ENCODE data around the gene C15orf62.

- TF ChIP-seq POLR2A (IDR thresholded peaks at IDR 0.05): no peak
- no peak for TF ChIP-seq CTCF (IDR thresholded peaks at IDR 0.05)
Observed at GRCh38 chr15:40766194-40766815, 3.5 kb upstream of the C15orf62 start.

Data from thyroid gland (tissue), 4 donors.